CD8-positive, alpha-beta memory T cell (primary cell): Measurements from ENCODE around the gene UBXN11. TPM values are rescaled to one million over a fixed set of nuclear protein-coding genes. Genes with fewer than 3 reads are reported as not detected.

Source experiments
- CTCF ChIA-PET: fragments of 350-600 bp; sonication (Branson Sonifier 250); formaldehyde crosslinking; loops from one replicate; lab custom pipeline; 2021; ENCODE audit warnings: antibody characterized with exemption; lab: Charles Lee
- POLR2A ChIA-PET: fragments of 350-600 bp; sonication (Branson Sonifier 250); formaldehyde crosslinking; loops from one replicate; lab custom pipeline; 2021; ENCODE audit warnings: antibody characterized with exemption; lab: Charles Lee
- DNase-seq, 5 donors: peaks; one replicate each; pipeline versions ENCODE4 v3.0.0 to v3.0.0-alpha.2; 2020 to 2022; ENCODE audit warnings: mixed read lengths in 1 of 5
- H3K27ac ChIP-seq: one replicate; pipeline ENCODE4 v1.7.0; 2013; ENCODE audit warnings: low read depth, mild to moderate bottlenecking, low read length, moderate library complexity
- H3K27me3 ChIP-seq: 2 replicates; pipeline ENCODE4 v1.7.0; 2013; ENCODE audit warnings: low read length, mild to moderate bottlenecking; ENCODE audit not compliant: insufficient read depth, poor library complexity, severe bottlenecking
- H3K36me3 ChIP-seq: 2 replicates; pipeline ENCODE4 v1.7.0; 2013; ENCODE audit warnings: mild to moderate bottlenecking, low read length, moderate library complexity; ENCODE audit not compliant: insufficient read depth
- H3K4me1 ChIP-seq: 2 replicates; pipeline ENCODE4 v1.7.0; 2013; ENCODE audit warnings: mild to moderate bottlenecking, low read length, moderate library complexity; ENCODE audit not compliant: insufficient read depth
- H3K4me3 ChIP-seq: 2 replicates; pipeline ENCODE4 v1.7.0; 2013; ENCODE audit warnings: mild to moderate bottlenecking, low read length
- H3K9me3 ChIP-seq: 2 replicates; pipeline ENCODE4 v1.7.0; 2013; ENCODE audit warnings: mild to moderate bottlenecking, low read length
- H3K27ac Mint-ChIP-seq, 8 donors: one replicate each; pipeline ENCODE4 v1.8.0; 2020 to 2021; ENCODE audit warnings: mixed read lengths in 8 of 8, mild to moderate bottlenecking in 6 of 8, inconsistent platforms in 3 of 8, moderate library complexity in 3 of 8
- H3K27me3 Mint-ChIP-seq, 2 donors: one replicate each; pipeline ENCODE4 v1.8.0; 2020 to 2021; ENCODE audit warnings: mixed read lengths in 2 of 2, mild to moderate bottlenecking in 1 of 2, moderate library complexity in 1 of 2
- H3K36me3 Mint-ChIP-seq, 3 donors: one replicate each; pipeline ENCODE4 v1.8.0; 2020 to 2021; ENCODE audit warnings: mixed read lengths in 3 of 3, inconsistent platforms in 1 of 3, mild to moderate bottlenecking in 1 of 3
- H3K4me1 Mint-ChIP-seq, 3 donors: one replicate each; pipeline ENCODE4 v1.8.0; 2020 to 2021; ENCODE audit warnings: mixed read lengths in 3 of 3, inconsistent platforms in 1 of 3, mild to moderate bottlenecking in 1 of 3
- H3K4me3 Mint-ChIP-seq, 7 donors: one replicate each; pipeline ENCODE4 v1.8.0; 2020 to 2021; ENCODE audit warnings: mixed read lengths in 7 of 7, mild to moderate bottlenecking in 6 of 7, moderate library complexity in 4 of 7, inconsistent platforms in 2 of 7
- H3K9me3 Mint-ChIP-seq, 5 donors: one replicate each; pipeline ENCODE4 v1.8.0; 2020 to 2022; ENCODE audit warnings: mixed read lengths in 5 of 5, mild to moderate bottlenecking in 3 of 5, moderate library complexity in 2 of 5, inconsistent platforms in 1 of 5
- polyA plus RNA-seq: library from polyadenylated mRNA; unstranded; fragments of 300-500 nt; fragmentation: Illumina TruSeq; gene quantifications from one replicate; pipeline ENCODE4 v1.2.3, GENCODE V29; 2021
- total RNA-seq, 2 experiments: library from RNA; stranded (reverse); gene quantifications; one replicate each; pipeline ENCODE4 v1.2.3, GENCODE V29; 2021

Gene UBXN11
- total and polyA plus RNA-seq, 3 experiments from 2014 or later: 14.3 to 35.8 (median 35.2) TPM

DNA sequence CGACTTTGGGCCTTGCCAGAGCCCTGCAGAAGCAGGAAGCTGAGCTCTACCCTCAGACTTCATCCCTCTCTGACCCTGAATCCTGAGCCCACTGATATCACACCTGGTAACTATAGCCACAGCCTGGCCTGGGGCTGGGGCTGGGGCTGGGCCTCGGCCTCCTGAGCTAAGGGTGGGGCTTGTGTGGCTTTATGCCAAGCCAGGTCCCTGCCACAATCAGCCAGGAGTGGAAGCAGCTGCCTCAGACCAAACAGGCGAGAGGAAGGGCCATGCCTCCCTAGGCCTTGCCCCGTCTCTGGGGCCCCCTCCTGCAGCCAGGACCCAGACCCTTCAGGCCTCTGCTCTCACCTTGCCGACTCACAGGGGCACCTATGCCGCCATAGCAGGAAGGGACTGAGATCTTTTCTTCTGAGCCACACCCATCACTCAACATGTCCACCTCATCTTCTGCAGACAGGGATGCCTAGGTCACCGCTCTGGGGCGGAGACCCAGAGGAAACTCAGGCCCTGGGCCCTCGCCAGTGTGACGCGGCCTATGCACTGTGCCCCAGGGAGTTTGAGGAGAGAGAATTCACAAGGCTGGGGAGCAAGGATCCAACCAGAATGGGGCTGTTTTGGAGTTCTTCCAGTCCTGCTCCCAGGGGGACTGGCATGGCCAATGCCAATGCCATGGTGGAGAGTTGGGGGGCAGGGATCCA is 5.7 kb downstream of the UBXN11 start:
- Histone ChIP-seq H3K27me3 (no peaks in the 10 kb centered on the region), H3K4me1 (peaks cover 3% of the 10 kb centered on the region), H3K9me3 (no peaks in the 10 kb centered on the region), H3K36me3 (no peaks in the 10 kb centered on the region), H3K27ac (no peak overlapping the region), H3K4me3 (no peak overlapping the region)
- H3K27ac Mint-ChIP-seq: peak overlapping the region in 4 of 8 donors; percentile 3 to 86 (median 74)
- H3K27me3 Mint-ChIP-seq: no peaks in the 10 kb centered on the region
- H3K4me3 Mint-ChIP-seq: no peak overlapping the region
- peaks cover 3 to 12% (median 6%) of the 10 kb centered on the region in 3 donors for H3K4me1 Mint-ChIP-seq
- H3K36me3 Mint-ChIP-seq: peaks cover 0 to 1% (median 0%) of the 10 kb centered on the region in 3 donors
- POLR2A ChIA-PET: interaction anchor here (1.3 kb wide), 1 partner anchor 9 kb away, joined by 3 read pairs; no protein-coding TSS in a partner anchor
- CTCF ChIA-PET: interaction anchor here (1.4 to 2.3 kb wide), 5 partner anchors 13 to 115 kb away, joined by 4 to 8 read pairs (median 6); no protein-coding TSS in a partner anchor
- DNase-seq: no peak
- no peaks in the 10 kb centered on the region for H3K9me3 Mint-ChIP-seq

DNA sequence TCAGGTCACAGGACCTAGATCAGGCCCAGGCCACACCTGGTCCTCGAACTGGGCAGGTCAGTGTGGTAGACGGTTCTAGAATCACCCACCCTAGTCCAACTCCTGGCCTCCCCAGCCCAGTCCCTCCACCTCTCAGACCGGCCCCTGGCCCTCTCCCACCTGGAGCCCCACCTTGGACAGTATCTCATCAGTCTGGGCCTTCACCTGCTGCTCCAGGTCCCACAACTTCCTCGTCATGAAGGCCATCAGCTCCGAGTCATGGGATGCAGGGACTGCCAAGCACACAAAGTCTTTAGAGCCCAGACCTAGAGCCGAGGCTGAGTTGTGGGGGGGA is 8.7 kb downstream of the UBXN11 start:
- peaks cover 5% of the 10 kb centered on the region for H3K4me1 ChIP-seq

DNA sequence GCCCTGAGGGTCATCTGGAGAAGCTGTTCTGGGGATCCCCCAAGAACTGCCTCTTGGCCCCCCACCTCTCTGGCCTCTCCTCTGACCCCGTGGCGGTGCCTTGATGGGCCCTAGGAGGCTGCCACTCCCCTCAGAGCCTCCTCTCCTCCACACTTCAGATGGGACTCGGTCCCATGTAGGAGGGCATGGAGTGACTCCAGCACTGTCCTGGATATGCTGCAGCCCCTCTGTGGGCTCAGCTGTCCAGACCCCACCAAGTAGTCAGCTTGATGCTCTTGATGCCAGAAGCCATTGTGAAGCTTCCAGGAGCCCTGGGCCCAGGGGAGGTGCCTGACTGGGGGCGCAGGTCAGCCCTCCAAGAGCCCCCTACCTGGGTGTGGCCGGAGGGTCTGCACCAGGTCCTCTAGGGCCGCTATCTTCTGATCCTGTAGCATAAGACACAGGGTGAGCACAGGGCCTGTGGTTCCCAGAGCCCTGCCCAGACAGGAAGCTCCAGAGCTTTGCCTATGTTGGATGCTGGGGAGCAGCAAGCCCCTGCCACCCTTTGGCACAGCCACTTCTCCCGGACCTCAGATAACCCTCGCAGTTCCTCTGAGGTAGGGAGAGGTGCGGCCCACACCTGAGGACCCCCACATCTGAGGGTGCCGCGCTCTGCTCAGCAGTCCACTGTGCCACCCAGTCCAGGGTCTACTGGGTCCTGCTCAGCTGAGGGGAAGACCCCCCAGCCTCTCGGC is 9.2 kb downstream of the UBXN11 start:
- Mint-ChIP-seq H3K36me3 (peaks cover 0 to 1% (median 1%) of the 10 kb centered on the region in 3 donors), H3K4me3 (no peak overlapping the region), H3K27me3 (peaks cover 0 to 2% of the 10 kb centered on the region in 2 donors), H3K9me3 (no peaks in the 10 kb centered on the region), H3K4me1 (peaks cover 11 to 27% (median 13%) of the 10 kb centered on the region in 3 donors), H3K27ac (peak overlapping the region in 1 of 8 donors; percentile 17)
- no peaks in the 10 kb centered on the region for H3K27me3 ChIP-seq
- no peaks in the 10 kb centered on the region for H3K9me3 ChIP-seq
- H3K27ac ChIP-seq: no peak overlapping the region
- H3K4me3 ChIP-seq: no peak overlapping the region
- ChIA-PET CTCF (interaction anchor here (0.6 to 2.1 kb wide), 4 partner anchors 9 to 67 kb away, joined by 3 to 13 read pairs (median 6); no protein-coding TSS in a partner anchor), POLR2A (interaction anchor here (1.2 kb wide), 1 partner anchor 9 kb away, joined by 3 read pairs; no protein-coding TSS in a partner anchor)
- no peaks in the 10 kb centered on the region for H3K36me3 ChIP-seq
- H3K4me1 ChIP-seq: peaks cover 7% of the 10 kb centered on the region
- DNase-seq: no peak

More for the DNA sequence above, 8.7 kb downstream of the UBXN11 start:
- no peak overlapping the region for H3K4me3 ChIP-seq
- CTCF ChIA-PET: interaction anchor here (0.6 to 2.1 kb wide), 5 partner anchors 10 to 66 kb away, joined by 3 to 13 read pairs (median 4); partner anchors contain the start of gene CD52
- no peak for DNase-seq
- no peak overlapping the region for H3K27ac ChIP-seq
- H3K36me3 ChIP-seq: no peaks in the 10 kb centered on the region
- peaks cover 0 to 2% of the 10 kb centered on the region in 2 donors for H3K27me3 Mint-ChIP-seq
- peaks cover 0 to 1% (median 1%) of the 10 kb centered on the region in 3 donors for H3K36me3 Mint-ChIP-seq
- POLR2A ChIA-PET: interaction anchor here (1.2 kb wide), 1 partner anchor 9 kb away, joined by 3 read pairs; no protein-coding TSS in a partner anchor
- no peak overlapping the region for H3K4me3 Mint-ChIP-seq
- no peaks in the 10 kb centered on the region for H3K27me3 ChIP-seq
- H3K9me3 Mint-ChIP-seq: no peaks in the 10 kb centered on the region
- H3K9me3 ChIP-seq: no peaks in the 10 kb centered on the region
- peaks cover 11 to 22% (median 13%) of the 10 kb centered on the region in 3 donors for H3K4me1 Mint-ChIP-seq
- no peak overlapping the region for H3K27ac Mint-ChIP-seq

DNA sequence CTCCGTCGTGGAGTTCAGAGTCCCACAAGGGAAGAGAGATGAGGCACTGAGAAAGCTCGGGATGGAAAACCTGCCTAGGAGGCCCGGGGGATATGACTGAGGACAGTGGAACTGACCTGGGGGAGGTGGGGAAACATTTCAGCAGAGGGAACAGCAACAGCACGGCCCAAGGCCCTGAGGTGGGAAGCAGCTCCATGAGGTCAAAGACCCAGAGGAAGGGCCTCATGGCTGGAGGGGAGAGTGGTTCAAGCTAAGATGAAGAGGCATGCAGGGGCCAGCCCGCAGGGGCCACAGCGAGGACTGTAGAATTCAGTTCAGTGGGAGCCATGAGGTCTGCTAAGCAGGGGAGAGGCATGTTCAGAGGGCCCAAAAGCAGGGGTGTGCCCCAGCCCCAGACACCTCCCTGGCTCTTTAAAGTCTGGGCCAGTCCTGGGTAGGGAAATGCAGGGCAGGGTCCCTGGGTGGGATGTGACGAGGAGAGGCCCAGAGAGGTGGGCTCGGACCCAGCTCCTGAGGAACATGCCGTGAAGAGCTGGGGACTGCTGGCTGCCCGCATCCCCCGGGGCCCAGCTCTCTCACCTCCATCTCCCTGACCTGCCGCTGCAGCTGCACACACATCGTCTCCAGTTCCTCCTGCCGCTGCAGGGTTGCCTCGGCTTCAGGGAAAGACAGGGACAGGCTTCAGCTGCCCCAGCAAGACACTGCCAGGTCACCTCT is 9.9 kb downstream of the UBXN11 start:
- ChIA-PET POLR2A (no interaction called here), CTCF (interaction anchor here (1.6 to 2.1 kb wide), 3 partner anchors 9 to 68 kb away, joined by 3 to 13 read pairs (median 8); no protein-coding TSS in a partner anchor)
- no peak overlapping the region for H3K27ac ChIP-seq
- H3K9me3 ChIP-seq: no peaks in the 10 kb centered on the region
- no peaks in the 10 kb centered on the region for H3K27me3 ChIP-seq
- Mint-ChIP-seq H3K4me3 (no peak overlapping the region), H3K27ac (peak overlapping the region in 5 of 8 donors; percentile 42 to 80 (median 50)), H3K4me1 (peaks cover 18 to 34% (median 19%) of the 10 kb centered on the region in 3 donors), H3K36me3 (peaks cover 0 to 1% (median 1%) of the 10 kb centered on the region in 3 donors), H3K27me3 (peaks cover 0 to 2% of the 10 kb centered on the region in 2 donors), H3K9me3 (no peaks in the 10 kb centered on the region)
- no peak overlapping the region for H3K4me3 ChIP-seq
- no peaks in the 10 kb centered on the region for H3K36me3 ChIP-seq
- H3K4me1 ChIP-seq: peaks cover 14% of the 10 kb centered on the region
- no peak for DNase-seq

DNA sequence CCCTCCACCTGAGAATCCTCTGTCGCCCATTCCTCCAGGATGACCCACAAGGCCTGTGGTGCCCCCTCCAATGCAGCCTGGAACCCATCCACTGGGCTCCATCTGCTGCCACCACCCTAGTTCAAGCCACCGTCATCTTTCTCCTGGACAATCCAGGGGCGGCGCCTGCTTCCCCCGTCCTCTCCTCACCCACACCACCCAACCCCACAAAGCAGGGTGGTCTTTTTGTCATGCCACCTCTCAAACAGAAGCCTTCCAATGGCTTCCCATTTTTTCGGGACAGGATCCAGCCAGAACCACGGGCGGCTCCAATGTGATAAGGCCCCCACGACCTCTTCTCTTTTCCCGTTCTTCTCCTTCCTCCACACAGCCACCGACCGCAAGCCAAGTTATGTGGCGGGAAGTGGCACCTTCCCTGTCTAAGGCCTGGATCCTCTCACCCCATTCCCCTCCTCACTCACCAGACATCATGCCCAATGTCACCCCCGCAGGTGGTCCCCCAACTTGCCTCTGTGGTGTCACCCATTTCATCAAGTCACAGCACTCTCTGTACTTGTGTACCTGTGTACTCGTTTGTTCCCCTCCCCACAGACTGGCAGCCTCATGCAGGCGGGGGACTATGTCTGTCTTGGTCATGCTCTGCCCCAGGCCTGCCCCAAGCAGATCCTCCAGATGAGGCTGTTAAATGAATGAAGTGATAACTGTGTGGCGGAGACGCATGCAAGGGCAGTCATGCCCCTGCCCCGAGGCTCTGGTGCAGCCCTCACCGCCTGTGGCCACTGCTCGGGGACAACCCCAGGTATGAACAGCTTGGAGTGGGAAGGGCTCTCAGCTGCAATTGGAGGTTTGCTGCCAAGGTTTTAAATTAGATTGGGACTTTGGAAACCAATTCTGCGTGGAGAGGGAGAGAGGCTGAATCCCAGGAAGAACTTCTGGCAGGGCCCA is 11.0 kb downstream of the UBXN11 start:
- peak overlapping the region in 6 of 8 donors; percentile 58 to 89 (median 84) for H3K27ac Mint-ChIP-seq
- H3K27ac ChIP-seq: no peak overlapping the region
- H3K4me1 ChIP-seq: peaks cover 25% of the 10 kb centered on the region

DNA sequence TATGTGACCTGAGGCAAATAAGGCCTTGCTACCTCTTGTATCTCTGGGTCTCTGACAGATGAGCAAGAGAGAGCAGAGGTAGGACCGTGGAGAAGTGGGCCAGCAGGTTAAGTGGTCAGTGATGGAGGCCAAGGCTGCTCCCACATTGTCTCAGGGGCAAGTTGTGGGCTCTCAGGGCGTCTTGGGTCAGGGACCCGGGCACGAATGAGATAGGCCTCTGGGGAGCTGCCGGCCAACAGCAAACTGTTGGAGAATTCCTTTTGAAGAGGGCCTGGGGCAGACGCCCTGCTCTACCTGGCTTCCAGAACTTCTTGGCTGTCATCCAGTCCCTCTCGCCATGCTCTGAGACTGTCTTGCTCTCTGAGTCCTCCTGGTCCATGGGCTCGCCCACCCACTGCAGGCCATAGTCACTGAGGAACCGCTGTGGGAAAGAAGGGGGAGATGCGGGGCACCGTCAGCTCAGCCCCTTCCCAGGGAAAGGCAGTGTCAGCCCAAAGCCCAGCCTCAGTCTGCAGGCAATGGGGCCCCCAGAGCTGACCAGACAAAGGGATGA is 12.4 kb downstream of the UBXN11 start:
- CTCF ChIA-PET: interaction anchor here (1.5 to 21.9 kb wide), 2 partner anchors 9 to 25 kb away, joined by 4 to 840 read pairs; partner anchors contain the start of genes CD52 and UBXN11

More for the DNA sequence above, 11.0 kb downstream of the UBXN11 start:
- H3K9me3 Mint-ChIP-seq: no peaks in the 10 kb centered on the region
- Histone ChIP-seq H3K4me3 (no peak overlapping the region), H3K27me3 (no peaks in the 10 kb centered on the region), H3K9me3 (no peaks in the 10 kb centered on the region), H3K36me3 (no peaks in the 10 kb centered on the region)
- H3K36me3 Mint-ChIP-seq: peaks cover 0 to 1% (median 1%) of the 10 kb centered on the region in 3 donors
- no peak for DNase-seq
- peaks cover 0 to 2% of the 10 kb centered on the region in 2 donors for H3K27me3 Mint-ChIP-seq
- CTCF ChIA-PET: interaction anchor here (2.0 to 21.9 kb wide), 3 partner anchors 8 to 26 kb away, joined by 8 to 840 read pairs (median 13); partner anchors contain the start of genes CD52 and UBXN11
- H3K4me1 Mint-ChIP-seq: peaks cover 28 to 44% (median 28%) of the 10 kb centered on the region in 3 donors
- H3K4me3 Mint-ChIP-seq: no peak overlapping the region
- POLR2A ChIA-PET: no interaction called here

More for the DNA sequence above, 12.4 kb downstream of the UBXN11 start:
- no peak overlapping the region for H3K4me3 ChIP-seq
- no peaks in the 10 kb centered on the region for H3K9me3 ChIP-seq
- no peak for DNase-seq
- Mint-ChIP-seq H3K4me1 (peaks cover 39 to 52% (median 43%) of the 10 kb centered on the region in 3 donors), H3K27ac (peak overlapping the region in 5 of 8 donors; percentile 55 to 78 (median 64)), H3K9me3 (no peaks in the 10 kb centered on the region), H3K27me3 (peaks cover 0 to 2% of the 10 kb centered on the region in 2 donors), H3K4me3 (no peak overlapping the region), H3K36me3 (peaks cover 0 to 1% (median 1%) of the 10 kb centered on the region in 3 donors)
- H3K27ac ChIP-seq: no peak overlapping the region
- peaks cover 39% of the 10 kb centered on the region for H3K4me1 ChIP-seq
- H3K36me3 ChIP-seq: no peaks in the 10 kb centered on the region
- H3K27me3 ChIP-seq: no peaks in the 10 kb centered on the region
- POLR2A ChIA-PET: no interaction called here
